Measurements from ENCODE around the gene CUL9.

Gene CUL9

GRCh38 chr6:43231053-43231452 is 49.1 kb downstream of the CUL9 start:
- DNase-seq, result no peak

- no peak for DNase-seq
Observed at GRCh38 chr6:43231735-43232450, 49.9 kb downstream of the CUL9 start.

DNA sequence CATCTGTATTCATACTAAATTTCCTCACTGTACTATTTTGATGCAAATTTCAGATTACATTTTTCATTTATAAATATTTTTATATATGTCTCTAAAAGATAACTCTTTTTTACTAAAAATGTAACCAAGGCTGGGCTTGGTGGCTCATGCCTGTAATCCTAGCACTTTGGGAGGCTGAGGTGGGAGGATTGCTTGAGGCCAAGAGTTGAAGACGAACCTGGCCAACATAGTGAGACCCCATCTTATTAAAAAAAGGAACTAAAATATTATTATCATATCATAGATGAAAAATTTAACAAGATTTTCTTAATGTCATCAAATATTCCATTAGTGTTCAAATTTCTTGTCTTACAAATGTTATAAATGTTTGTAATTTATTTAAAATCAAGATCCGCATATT is 53.8 kb downstream of the CUL9 start:
- no peak for DNase-seq

DNA sequence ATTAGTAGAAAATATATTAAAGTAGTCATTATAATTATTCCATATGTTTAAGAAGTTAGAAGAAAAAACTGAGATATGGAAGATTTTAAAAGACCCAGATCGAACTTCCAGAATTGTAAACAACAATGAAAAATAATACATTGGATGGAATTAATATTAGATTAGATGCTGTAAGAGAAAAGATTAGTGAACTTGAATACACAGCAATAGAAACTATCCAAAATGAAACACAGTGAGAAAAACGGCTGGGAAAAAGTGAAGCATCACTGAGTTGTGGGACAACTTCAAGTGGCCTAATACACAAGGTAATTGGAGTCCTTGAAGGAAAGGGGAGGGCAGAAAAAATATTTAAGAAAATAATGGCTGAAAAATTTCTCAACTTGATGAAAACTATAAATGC is 57.1 kb downstream of the CUL9 start:
- no peak for DNase-seq

- DNase-seq, result no peak
Observed at GRCh38 chr6:43240950-43241349, 59.0 kb downstream of the CUL9 start.

DNA sequence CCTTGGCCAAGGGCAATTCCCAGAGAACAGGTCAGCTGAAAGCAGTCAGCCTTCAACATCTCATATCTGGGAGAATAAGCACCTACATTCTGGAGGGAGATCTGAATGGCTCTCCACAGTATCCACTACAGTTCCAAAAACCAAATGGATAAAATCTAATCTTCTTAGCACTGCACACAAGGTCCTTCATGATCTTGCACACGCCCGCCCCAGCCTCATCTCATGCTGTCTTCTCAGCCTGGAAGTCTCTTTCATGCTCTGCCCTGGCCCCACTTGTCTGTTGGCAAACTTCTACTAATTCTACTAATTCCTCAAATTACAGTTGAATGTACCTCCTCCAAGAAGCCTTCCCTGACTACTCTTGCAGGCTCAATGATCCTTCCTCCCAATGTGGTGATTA is 59.5 kb downstream of the CUL9 start:
- no peak for DNase-seq

- DNase-seq, result no peak
Observed at GRCh38 chr6:43242908-43243663, 61.1 kb downstream of the CUL9 start, which contains the start of gene TTBK1. Gene TTBK1, plus strand, starts transcription at chr6:43243481. Its CDS starts 3,180 bp downstream, at chr6:43246661.

GRCh38 chr6:43243664-43244321 is 61.8 kb downstream of the CUL9 start:
- no peak for DNase-seq

DNA sequence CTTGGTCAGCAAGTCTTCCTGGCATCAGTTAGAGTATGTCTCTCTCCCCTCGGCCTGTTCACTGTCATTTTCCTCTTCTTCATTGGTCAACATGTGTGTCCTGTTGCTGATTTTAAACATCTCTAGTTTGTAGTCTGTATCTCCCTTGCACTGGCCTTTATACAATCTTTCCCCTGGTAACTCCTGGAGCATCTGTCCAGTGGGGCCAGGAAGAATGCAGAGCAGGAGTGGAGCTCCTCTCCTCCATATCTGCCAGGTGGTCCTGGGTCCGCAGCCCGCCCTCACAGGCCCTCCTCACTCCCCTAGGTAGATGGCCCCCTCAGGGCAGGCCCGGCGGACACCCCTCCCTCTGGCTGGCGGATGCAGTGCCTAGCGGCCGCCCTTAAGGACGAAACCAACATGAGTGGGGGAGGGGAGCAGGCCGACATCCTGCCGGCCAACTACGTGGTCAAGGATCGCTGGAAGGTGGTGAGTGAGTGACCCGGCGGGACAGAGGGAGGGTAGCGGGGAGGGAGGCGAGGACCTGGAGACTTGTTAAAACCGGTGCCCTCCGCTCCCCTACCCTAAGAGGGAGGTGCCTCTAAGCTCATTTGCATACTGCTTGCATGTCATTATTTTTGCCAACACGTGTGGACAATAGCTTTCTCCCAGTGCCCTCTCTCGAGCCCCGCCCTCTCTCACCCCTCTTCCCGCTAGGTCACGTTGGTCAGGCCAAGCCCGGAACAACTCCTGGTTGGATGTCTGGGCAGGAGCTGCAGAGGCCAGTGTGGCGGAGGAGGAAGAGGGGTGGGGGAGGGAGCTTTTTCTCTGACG is 64.5 kb downstream of the CUL9 start:
- peak; percentile 78 for DNase-seq

- DNase-seq, result peak; percentile 81
Observed at GRCh38 chr6:43247114-43247999, 65.4 kb downstream of the CUL9 start.

DNA sequence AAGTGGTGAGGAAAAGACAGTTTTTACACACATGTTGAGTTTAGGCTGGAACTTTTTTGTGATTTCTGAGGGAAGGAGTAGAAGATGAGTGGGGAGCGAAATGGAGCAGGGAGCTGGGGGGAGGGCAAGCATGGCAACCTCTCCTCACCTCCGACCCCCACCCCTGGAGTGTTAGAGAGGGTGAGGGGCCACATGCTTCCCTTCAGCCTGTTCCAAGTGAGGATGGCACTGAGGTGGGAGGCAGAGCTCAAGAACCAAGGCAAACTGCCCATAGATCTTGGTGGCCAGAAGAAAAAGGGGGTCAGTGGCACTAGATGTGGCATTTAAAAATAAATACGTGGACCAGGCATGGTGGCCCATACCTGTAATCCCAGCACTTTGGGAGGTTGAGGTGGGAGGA is 66.1 kb downstream of the CUL9 start:
- no peak for DNase-seq

DNA sequence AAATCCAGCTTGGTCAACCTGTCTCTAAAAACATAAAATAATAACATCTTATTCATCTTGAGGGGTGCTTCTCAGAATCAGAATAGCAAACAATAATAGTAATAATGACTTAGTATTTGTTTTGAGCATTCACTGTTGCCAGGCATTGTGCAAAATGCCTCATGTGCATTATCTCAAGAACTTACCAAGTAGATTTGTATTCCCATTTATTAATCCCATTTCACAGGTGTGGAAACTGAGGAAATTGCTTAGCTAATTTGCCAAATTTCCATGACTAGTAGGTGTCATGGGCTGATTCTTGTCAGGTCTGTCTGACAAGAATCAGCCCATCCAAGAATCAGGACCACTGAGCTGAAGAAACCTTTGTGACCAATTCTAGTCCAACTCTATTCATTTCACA is 66.8 kb downstream of the CUL9 start:
- DNase-seq, result no peak

- DNase-seq, result no peak
Observed at GRCh38 chr6:43250992-43251373, 69.0 kb downstream of the CUL9 start.

- no peak for DNase-seq
Observed at GRCh38 chr6:43253401-43253800, 71.4 kb downstream of the CUL9 start.

DNA sequence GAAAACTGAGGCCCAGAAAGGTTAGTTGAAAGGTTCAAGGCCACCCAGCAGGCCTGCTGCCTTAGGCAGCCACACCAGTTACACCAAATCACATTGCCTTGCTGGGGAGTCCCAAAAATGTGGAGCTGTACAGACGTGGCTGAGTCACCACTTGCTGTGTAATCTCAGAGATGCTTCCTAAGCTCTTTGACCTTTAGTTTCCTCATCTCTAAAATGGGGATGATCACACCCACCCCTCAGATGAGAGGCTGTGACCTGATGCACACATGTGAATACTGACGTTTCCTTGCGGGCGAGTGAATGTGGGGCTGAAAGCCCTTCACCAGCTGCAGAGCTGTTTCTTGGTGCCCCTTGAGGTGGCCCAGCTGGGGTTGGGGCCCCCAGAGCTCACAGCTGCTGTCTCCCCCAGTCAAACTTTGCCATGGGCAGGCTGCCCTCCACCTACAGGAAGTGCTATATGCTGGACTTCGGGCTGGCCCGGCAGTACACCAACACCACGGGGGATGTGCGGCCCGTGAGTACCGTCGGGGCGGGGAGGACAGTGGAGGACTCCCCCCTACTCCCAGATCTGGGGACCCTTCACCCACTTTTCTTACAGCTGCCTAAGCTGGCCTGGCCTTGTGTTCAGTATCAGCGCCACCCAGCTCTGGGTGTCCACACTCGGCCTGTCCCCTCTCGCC is 72.3 kb downstream of the CUL9 start:
- no peak for DNase-seq

- no peak for DNase-seq
Observed at GRCh38 chr6:43254846-43255245, 72.8 kb downstream of the CUL9 start.

DNA sequence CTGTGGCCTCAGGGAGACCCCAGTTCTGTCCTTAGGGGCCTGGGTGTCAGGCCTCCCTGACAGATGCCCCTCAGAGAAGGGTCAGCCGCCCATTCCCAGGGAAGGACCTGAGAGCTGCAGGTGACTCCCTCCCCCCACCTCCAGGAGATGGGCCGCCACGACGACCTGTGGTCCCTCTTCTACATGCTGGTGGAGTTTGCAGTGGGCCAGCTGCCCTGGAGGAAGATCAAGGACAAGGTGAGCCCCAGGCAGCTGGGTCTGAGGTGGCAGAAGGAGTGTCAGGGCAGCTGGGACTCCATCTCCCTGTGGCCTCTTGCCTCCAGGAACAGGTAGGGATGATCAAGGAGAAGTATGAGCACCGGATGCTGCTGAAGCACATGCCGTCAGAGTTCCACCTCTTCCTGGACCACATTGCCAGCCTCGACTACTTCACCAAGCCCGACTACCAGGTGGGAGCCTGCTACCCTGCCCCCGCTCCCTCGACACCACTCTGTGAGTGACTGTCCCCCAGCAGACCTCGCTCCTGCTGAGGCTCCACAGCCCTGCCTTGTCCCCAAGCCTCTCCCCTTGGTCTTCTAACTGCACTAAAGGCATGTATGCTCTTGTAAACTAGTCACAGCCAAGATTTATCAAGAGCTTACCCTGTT is 73.5 kb downstream of the CUL9 start:
- DNase-seq, result no peak

- no peak for DNase-seq
Observed at GRCh38 chr6:43256670-43257366, 74.8 kb downstream of the CUL9 start.

- no peak for DNase-seq
Observed at GRCh38 chr6:43257367-43258145, 75.6 kb downstream of the CUL9 start.

Data from NCI-H2029 (cell line).